SK-N-MC (cell line): ENCODE data around the gene PRKN.

Source experiments
- EZH2 ChIP-seq: fragments of 200-600 bp; sonication (generic); IDR thresholded peaks from one replicate; pipeline ENCODE4 v1.6.1; 2017; ENCODE audit warnings: antibody characterized with exemption
- FOXP2 ChIP-seq: optimal IDR thresholded peaks from 2 replicates; pipeline ENCODE3; 2011; ENCODE audit warnings: mild to moderate bottlenecking, moderate library complexity; ENCODE audit not compliant: insufficient read depth; ENCODE audit errors: extremely low read length, control extremely low read depth
- POLR2AphosphoS5 ChIP-seq: IDR thresholded peaks from 2 replicates; pipeline ENCODE4 v1.6.1; 2012; ENCODE audit warnings: mild to moderate bottlenecking, low read depth, low read length, borderline replicate concordance

DNA sequence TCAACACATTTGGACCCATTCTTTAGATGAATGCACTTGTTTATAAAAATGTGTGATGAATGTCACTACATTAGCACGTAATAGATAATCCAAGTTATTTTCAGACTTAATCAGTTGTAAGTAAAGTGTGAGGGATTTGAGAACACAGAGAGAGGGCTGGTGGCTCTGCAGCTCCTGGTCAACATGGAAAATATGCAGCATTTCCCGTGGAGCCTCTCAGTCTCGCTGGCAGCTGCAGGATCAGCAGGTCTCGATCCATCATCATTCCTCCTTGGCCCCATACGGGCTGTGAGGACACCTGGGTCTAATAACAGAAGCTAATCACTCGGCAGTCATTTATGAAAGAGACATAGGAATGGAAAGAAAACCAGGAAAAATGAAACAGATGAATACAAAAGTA is 390.2 kb downstream of the PRKN start:
- no peak for TF ChIP-seq POLR2AphosphoS5
- no peak for TF ChIP-seq FOXP2
- no peak for TF ChIP-seq EZH2
